Measurements from ENCODE around the gene SSR3.
"Not testable (repeated sequence)": the region's sequence is repeated elsewhere in the genome, so short reads cannot be mapped to it uniquely, and the experiment has no call there.

SSR3 gene

GRCh38 chr3:156554842-156555687 lies at the start of gene SSR3:
SSR3 (minus strand) TSS chr3:156555117; CDS start chr3:156555089, 28 bp downstream.
- DNase-seq = peak; percentile 98 to 99

- DNase-seq = no peak
Measured at GRCh38 chr3:156604064-156604641, 49.2 kb upstream of the SSR3 start.

- DNase-seq = no peak
Measured at GRCh38 chr3:156603379-156604017, 48.6 kb upstream of the SSR3 start.

GRCh38 chr3:156602424-156602823 lies 47.5 kb upstream of the SSR3 start:
- DNase-seq = no peak

- no peak for DNase-seq
Measured at GRCh38 chr3:156601497-156601896, 46.6 kb upstream of the SSR3 start.

GRCh38 chr3:156600834-156601233 lies 45.9 kb upstream of the SSR3 start:
- DNase-seq = no peak

- DNase-seq = no peak
Measured at GRCh38 chr3:156599089-156599874, 44.4 kb upstream of the SSR3 start.

- DNase-seq = no peak
Measured at GRCh38 chr3:156598413-156598812, 43.5 kb upstream of the SSR3 start.

- no peak for DNase-seq
Measured at GRCh38 chr3:156594219-156594683, 39.3 kb upstream of the SSR3 start.

- DNase-seq = no peak
Measured at GRCh38 chr3:156593814-156594213, 38.9 kb upstream of the SSR3 start.

- not testable (repeated sequence) for DNase-seq
Measured at GRCh38 chr3:156589806-156590205, 34.9 kb upstream of the SSR3 start.

GRCh38 chr3:156587760-156588069 lies 32.8 kb upstream of the SSR3 start:
- DNase-seq = no peak

GRCh38 chr3:156586905-156587759 lies 32.2 kb upstream of the SSR3 start:
- no peak for DNase-seq

- no peak for DNase-seq
Measured at GRCh38 chr3:156583469-156583868, 28.6 kb upstream of the SSR3 start.

GRCh38 chr3:156582532-156583183 lies 27.7 kb upstream of the SSR3 start:
- DNase-seq = no peak

- DNase-seq = no peak
Measured at GRCh38 chr3:156581954-156582353, 27.0 kb upstream of the SSR3 start.

- no peak for DNase-seq
Measured at GRCh38 chr3:156581033-156581432, 26.1 kb upstream of the SSR3 start.

- DNase-seq = no peak
Measured at GRCh38 chr3:156579427-156579851, 24.5 kb upstream of the SSR3 start.

GRCh38 chr3:156577736-156578135 lies 22.8 kb upstream of the SSR3 start:
- DNase-seq = no peak

GRCh38 chr3:156576651-156577348 lies 21.9 kb upstream of the SSR3 start:
- DNase-seq = no peak

- DNase-seq = no peak
Measured at GRCh38 chr3:156576051-156576450, 21.1 kb upstream of the SSR3 start.

Measured in stimulated activated CD4-positive, alpha-beta T cell treated with anti-CD3 and anti-CD28 coated beads, Interleukin-2, amount 100 ng/mL, for 24 hours (primary cell).